Activated CD8-positive, alpha-beta T cell treated with anti-CD3 and anti-CD28 coated beads, Interleukin-2, amount 10 ng/mL, durations not matched to agents 7 days and 5 days (primary cell): ENCODE results near the gene PLD1. TPM values are rescaled to one million over a fixed set of nuclear protein-coding genes. Genes with fewer than 3 reads are reported as not detected.
"Not testable (repeated sequence)": the region's sequence is repeated elsewhere in the genome, so short reads cannot be mapped to it uniquely, and the experiment has no call there.

ENCODE experiments used
- ATAC-seq: fragments of 150-1000 bp; cut with Tn5 transposase; one replicate; pipeline ENCODE4 v1.10.0; 2021; ENCODE audit warnings: moderate library complexity
- CTCF ChIA-PET: fragments of 350-600 bp; sonication (Branson Sonifier 250); formaldehyde crosslinking; loops from one replicate; lab custom pipeline; 2021; ENCODE audit warnings: antibody characterized with exemption; lab: Charles Lee
- POLR2A ChIA-PET: fragments of 350-600 bp; sonication (Branson Sonifier 250); formaldehyde crosslinking; loops from one replicate; lab custom pipeline; 2021; ENCODE audit warnings: antibody characterized with exemption; lab: Charles Lee
- DNase-seq: peaks from one replicate; pipeline ENCODE4 v3.0.0-alpha.2; 2020
- H3K27ac Mint-ChIP-seq: one replicate; pipeline ENCODE4 v1.8.0; 2021; ENCODE audit warnings: mild to moderate bottlenecking, mixed read lengths
- H3K27me3 Mint-ChIP-seq: one replicate; pipeline ENCODE4 v1.8.0; 2021; ENCODE audit warnings: low read depth, mixed read lengths
- H3K36me3 Mint-ChIP-seq: one replicate; pipeline ENCODE4 v1.8.0; 2021; ENCODE audit warnings: low read depth, mixed read lengths
- H3K4me1 Mint-ChIP-seq: one replicate; pipeline ENCODE4 v1.8.0; 2021; ENCODE audit warnings: low read depth, mixed read lengths
- H3K4me3 Mint-ChIP-seq: one replicate; pipeline ENCODE4 v1.8.0; 2021; ENCODE audit warnings: mild to moderate bottlenecking, mixed read lengths
- H3K9me3 Mint-ChIP-seq: one replicate; pipeline ENCODE4 v1.8.0; 2022; ENCODE audit warnings: mixed read lengths; ENCODE audit not compliant: insufficient read depth
- total RNA-seq, 2 experiments: library from RNA; stranded (reverse); gene quantifications; one replicate each; pipeline ENCODE4 v1.2.3, GENCODE V29; 2021

PLD1 gene
- total RNA-seq, 2 experiments from 2014 or later, result 0.29 to 1.1 TPM

GRCh38 chr3:171824824-171825221, 14.5 kb upstream of the PLD1 start:
- peaks cover 5% of the 10 kb centered on the region for H3K4me1 Mint-ChIP-seq
- DNase-seq (no peak), ATAC-seq (no peak)
- peaks cover 35% of the 10 kb centered on the region for H3K27me3 Mint-ChIP-seq
- POLR2A ChIA-PET, result no interaction called here
- no peak overlapping the region for H3K4me3 Mint-ChIP-seq
- no peaks in the 10 kb centered on the region for H3K9me3 Mint-ChIP-seq
- H3K36me3 Mint-ChIP-seq, result no peaks in the 10 kb centered on the region
- no peak overlapping the region for H3K27ac Mint-ChIP-seq
- CTCF ChIA-PET, result no interaction called here

GRCh38 chr3:171824116-171824515, 13.8 kb upstream of the PLD1 start:
- CTCF ChIA-PET, result no interaction called here
- Mint-ChIP-seq H3K27ac (no peak overlapping the region), H3K27me3 (peaks cover 31% of the 10 kb centered on the region), H3K4me1 (peaks cover 5% of the 10 kb centered on the region), H3K36me3 (no peaks in the 10 kb centered on the region), H3K4me3 (no peak overlapping the region), H3K9me3 (no peaks in the 10 kb centered on the region)
- DNase-seq (no peak), ATAC-seq (no peak)
- POLR2A ChIA-PET, result no interaction called here

- Mint-ChIP-seq H3K36me3 (no peaks in the 10 kb centered on the region), H3K27ac (no peak overlapping the region)
- POLR2A ChIA-PET, result no interaction called here
Measured at GRCh38 chr3:171822431-171823106, 12.3 kb upstream of the PLD1 start.

GRCh38 chr3:171821778-171822358, 11.6 kb upstream of the PLD1 start:
- H3K27ac Mint-ChIP-seq, result no peak overlapping the region
- H3K9me3 Mint-ChIP-seq, result no peaks in the 10 kb centered on the region
- ChIA-PET CTCF (interaction anchor here (0.9 to 1.2 kb wide), 3 partner anchors 10 to 15 kb away, joined by 3 to 5 read pairs (median 3); no protein-coding TSS in a partner anchor), POLR2A (no interaction called here)
- peaks cover 15% of the 10 kb centered on the region for H3K27me3 Mint-ChIP-seq
- no peaks in the 10 kb centered on the region for H3K36me3 Mint-ChIP-seq
- H3K4me1 Mint-ChIP-seq, result peaks cover 5% of the 10 kb centered on the region
- H3K4me3 Mint-ChIP-seq, result no peak overlapping the region
- DNase-seq (no peak), ATAC-seq (no peak)

More at GRCh38 chr3:171822431-171823106, 12.3 kb upstream of the PLD1 start:
- ATAC-seq, result no peak
- Mint-ChIP-seq H3K9me3 (no peaks in the 10 kb centered on the region), H3K4me1 (peaks cover 5% of the 10 kb centered on the region), H3K27me3 (peaks cover 20% of the 10 kb centered on the region), H3K4me3 (no peak overlapping the region)
- CTCF ChIA-PET, result interaction anchor here (0.9 to 1.2 kb wide), 3 partner anchors 10 to 15 kb away, joined by 3 to 5 read pairs (median 3); no protein-coding TSS in a partner anchor
- no peak for DNase-seq

- no peak for ATAC-seq
- no peak overlapping the region for H3K27ac Mint-ChIP-seq
- CTCF ChIA-PET, result no interaction called here
Measured at GRCh38 chr3:171821044-171821443, 10.8 kb upstream of the PLD1 start.

GRCh38 chr3:171817074-171817800, 7.0 kb upstream of the PLD1 start:
- Mint-ChIP-seq H3K4me3 (no peak overlapping the region), H3K27ac (no peak overlapping the region), H3K27me3 (no peaks in the 10 kb centered on the region), H3K36me3 (no peaks in the 10 kb centered on the region), H3K9me3 (no peaks in the 10 kb centered on the region), H3K4me1 (peaks cover 5% of the 10 kb centered on the region)
- DNase-seq (no peak), ATAC-seq (no peak)
- POLR2A ChIA-PET, result no interaction called here
- CTCF ChIA-PET, result interaction anchor here (1.1 to 1.2 kb wide), 2 partner anchors 12 to 45 kb away, joined by 3 to 5 read pairs; no protein-coding TSS in a partner anchor

More at GRCh38 chr3:171821044-171821443, 10.8 kb upstream of the PLD1 start:
- H3K36me3 Mint-ChIP-seq, result no peaks in the 10 kb centered on the region
- no peaks in the 10 kb centered on the region for H3K9me3 Mint-ChIP-seq
- DNase-seq, result no peak
- H3K4me1 Mint-ChIP-seq, result peaks cover 5% of the 10 kb centered on the region
- peaks cover 12% of the 10 kb centered on the region for H3K27me3 Mint-ChIP-seq
- POLR2A ChIA-PET, result no interaction called here
- H3K4me3 Mint-ChIP-seq, result no peak overlapping the region

- no peak for ATAC-seq
- H3K4me3 Mint-ChIP-seq, result no peak overlapping the region
- ChIA-PET POLR2A (no interaction called here), CTCF (no interaction called here)
- H3K36me3 Mint-ChIP-seq, result no peaks in the 10 kb centered on the region
- H3K9me3 Mint-ChIP-seq, result no peaks in the 10 kb centered on the region
- H3K27ac Mint-ChIP-seq, result no peak overlapping the region
- no peaks in the 10 kb centered on the region for H3K4me1 Mint-ChIP-seq
- no peak for DNase-seq
- H3K27me3 Mint-ChIP-seq, result peaks cover 6% of the 10 kb centered on the region
Measured at GRCh38 chr3:171815973-171816595, 5.8 kb upstream of the PLD1 start.

- H3K4me3 Mint-ChIP-seq, POLR2A ChIA-PET, CTCF ChIA-PET, ATAC-seq, H3K9me3 Mint-ChIP-seq, DNase-seq, H3K27ac Mint-ChIP-seq, H3K4me1 Mint-ChIP-seq, H3K36me3 Mint-ChIP-seq: not testable (repeated sequence)
- peaks cover 17% of the 10 kb centered on the region for H3K27me3 Mint-ChIP-seq
Measured at GRCh38 chr3:171814662-171815061, 4.4 kb upstream of the PLD1 start.

- Mint-ChIP-seq H3K4me3 (no peak overlapping the region), H3K27ac (peak overlapping the region; percentile 39), H3K27me3 (peaks cover 23% of the 10 kb centered on the region), H3K36me3 (no peaks in the 10 kb centered on the region), H3K9me3 (no peaks in the 10 kb centered on the region), H3K4me1 (peaks cover 13% of the 10 kb centered on the region)
- CTCF ChIA-PET, result no interaction called here
- ATAC-seq (no peak), DNase-seq (no peak)
- POLR2A ChIA-PET, result no interaction called here
Measured at GRCh38 chr3:171813897-171814460, 3.7 kb upstream of the PLD1 start.

GRCh38 chr3:171813278-171813896, 3.1 kb upstream of the PLD1 start:
- CTCF ChIA-PET, result no interaction called here
- no peaks in the 10 kb centered on the region for H3K9me3 Mint-ChIP-seq
- ATAC-seq, result no peak
- H3K4me1 Mint-ChIP-seq, result peaks cover 13% of the 10 kb centered on the region
- DNase-seq, result no peak
- POLR2A ChIA-PET, result no interaction called here
- peaks cover 25% of the 10 kb centered on the region for H3K27me3 Mint-ChIP-seq
- H3K4me3 Mint-ChIP-seq, result no peak overlapping the region
- no peaks in the 10 kb centered on the region for H3K36me3 Mint-ChIP-seq
- H3K27ac Mint-ChIP-seq, result no peak overlapping the region

GRCh38 chr3:171812811-171813210, 2.5 kb upstream of the PLD1 start:
- H3K4me3 Mint-ChIP-seq, result no peak overlapping the region
- ChIA-PET CTCF (no interaction called here), POLR2A (no interaction called here)
- peaks cover 26% of the 10 kb centered on the region for H3K27me3 Mint-ChIP-seq
- no peak overlapping the region for H3K27ac Mint-ChIP-seq
- ATAC-seq (no peak), DNase-seq (no peak)
- H3K4me1 Mint-ChIP-seq, result peaks cover 13% of the 10 kb centered on the region
- H3K9me3 Mint-ChIP-seq, result no peaks in the 10 kb centered on the region
- H3K36me3 Mint-ChIP-seq, result no peaks in the 10 kb centered on the region
